Suprapubic skin (tissue), 4 donors: Measurements from ENCODE around the gene DNAJB7. TPM values are rescaled to one million over a fixed set of nuclear protein-coding genes. Genes with fewer than 3 reads are reported as not detected.

ENCODE experiments used
- DNase-seq, 2 donors: peaks; one replicate each; pipeline ENCODE4 v3.0.0-alpha.2; 2019; ENCODE audit warnings: low spot score in 2 of 2
- H3K27ac ChIP-seq: fragments of 200-600 bp; sonication (generic); one replicate; pipeline ENCODE4 v1.5.1; 2019
- H3K27me3 ChIP-seq: fragments of 200-600 bp; sonication (generic); one replicate; pipeline ENCODE4 v1.5.1; 2019
- H3K36me3 ChIP-seq: fragments of 200-600 bp; sonication (generic); one replicate; pipeline ENCODE4 v1.5.1; 2019
- H3K4me1 ChIP-seq: fragments of 200-600 bp; sonication (generic); one replicate; pipeline ENCODE4 v1.5.1; 2019
- H3K4me3 ChIP-seq: fragments of 200-600 bp; sonication (generic); one replicate; pipeline ENCODE4 v1.5.1; 2019; ENCODE audit warnings: mild to moderate bottlenecking
- H3K9me3 ChIP-seq: fragments of 200-600 bp; sonication (generic); one replicate; pipeline ENCODE4 v1.5.1; 2019
- CTCF ChIP-seq, 2 donors: fragments of 200-600 bp in 1 of 2; fragments of 450-650 bp in 1 of 2; sonication (generic) in 1 of 2; IDR thresholded peaks; one replicate each; pipeline ENCODE4 v1.5.1; 2016 to 2019; ENCODE audit warnings: antibody characterized with exemption in 2 of 2, mild to moderate bottlenecking in 1 of 2, moderate library complexity in 1 of 2
- EP300 ChIP-seq: sonication (generic); formaldehyde crosslinking; IDR thresholded peaks from one replicate; pipeline ENCODE4 v1.6.1; 2017; ENCODE audit warnings: antibody characterized with exemption
- POLR2A ChIP-seq, 2 donors: fragments of 450-650 bp; IDR thresholded peaks; one replicate each; pipeline ENCODE4 v1.6.1; 2017; ENCODE audit warnings: antibody characterized with exemption in 2 of 2, mild to moderate bottlenecking in 2 of 2, moderate library complexity in 2 of 2
- POLR2AphosphoS5 ChIP-seq, 3 donors: sonication (generic); formaldehyde crosslinking; IDR thresholded peaks; one replicate each; pipeline ENCODE4 v1.6.1; 2017; ENCODE audit warnings: antibody characterized with exemption in 3 of 3
- WGBS: methylation state at CpG from one replicate; pipeline ENCODE4 v1.1.5; 2018; 5-methylcytosine and 5-hydroxymethylcytosine counted together
- total RNA-seq, 4 donors: library from RNA; depleted of rRNA; stranded (reverse); fragments of >200 nt; gene quantifications; one replicate each; pipeline ENCODE4 v1.1.0, GENCODE V29; 2016

DNAJB7 gene
- total RNA-seq, 4 donors from 2014 or later = not detected

GRCh38 chr22:40823426-40823825 is 38.5 kb downstream of the DNAJB7 start:
- no peaks in the 10 kb centered on the region for H3K9me3 ChIP-seq
- H3K4me3 ChIP-seq = no peak overlapping the region
- H3K27me3 ChIP-seq = no peaks in the 10 kb centered on the region
- peaks cover 16% of the 10 kb centered on the region for H3K4me1 ChIP-seq
- TF ChIP-seq POLR2AphosphoS5 (IDR thresholded peaks at IDR 0.05) (no peak), EP300 (no peak), CTCF (IDR thresholded peaks at IDR 0.05) (no peak), POLR2A (IDR thresholded peaks at IDR 0.05) (no peak)
- peaks cover 45% of the 10 kb centered on the region for H3K36me3 ChIP-seq
- no peak overlapping the region for H3K27ac ChIP-seq
- DNase-seq = no peak
- WGBS = 64% methylated on average over 1 of the region's 1 CpG

- H3K9me3 ChIP-seq = no peaks in the 10 kb centered on the region
- TF ChIP-seq POLR2AphosphoS5 (IDR thresholded peaks at IDR 0.05) = no peak
- no peak for TF ChIP-seq POLR2A (IDR thresholded peaks at IDR 0.05)
- TF ChIP-seq CTCF (IDR thresholded peaks at IDR 0.05) = no peak
- TF ChIP-seq EP300 = no peak
- H3K4me1 ChIP-seq = peaks cover 31% of the 10 kb centered on the region
- DNase-seq = no peak
- peak overlapping the region; percentile 90 for H3K4me3 ChIP-seq
- H3K27me3 ChIP-seq = no peaks in the 10 kb centered on the region
- WGBS = 0% methylated on average over 4 of the region's 4 CpGs
- peaks cover 18% of the 10 kb centered on the region for H3K36me3 ChIP-seq
- peak overlapping the region; percentile 86 for H3K27ac ChIP-seq
Observed at GRCh38 chr22:40819599-40820140, 42.2 kb downstream of the DNAJB7 start.

DNA sequence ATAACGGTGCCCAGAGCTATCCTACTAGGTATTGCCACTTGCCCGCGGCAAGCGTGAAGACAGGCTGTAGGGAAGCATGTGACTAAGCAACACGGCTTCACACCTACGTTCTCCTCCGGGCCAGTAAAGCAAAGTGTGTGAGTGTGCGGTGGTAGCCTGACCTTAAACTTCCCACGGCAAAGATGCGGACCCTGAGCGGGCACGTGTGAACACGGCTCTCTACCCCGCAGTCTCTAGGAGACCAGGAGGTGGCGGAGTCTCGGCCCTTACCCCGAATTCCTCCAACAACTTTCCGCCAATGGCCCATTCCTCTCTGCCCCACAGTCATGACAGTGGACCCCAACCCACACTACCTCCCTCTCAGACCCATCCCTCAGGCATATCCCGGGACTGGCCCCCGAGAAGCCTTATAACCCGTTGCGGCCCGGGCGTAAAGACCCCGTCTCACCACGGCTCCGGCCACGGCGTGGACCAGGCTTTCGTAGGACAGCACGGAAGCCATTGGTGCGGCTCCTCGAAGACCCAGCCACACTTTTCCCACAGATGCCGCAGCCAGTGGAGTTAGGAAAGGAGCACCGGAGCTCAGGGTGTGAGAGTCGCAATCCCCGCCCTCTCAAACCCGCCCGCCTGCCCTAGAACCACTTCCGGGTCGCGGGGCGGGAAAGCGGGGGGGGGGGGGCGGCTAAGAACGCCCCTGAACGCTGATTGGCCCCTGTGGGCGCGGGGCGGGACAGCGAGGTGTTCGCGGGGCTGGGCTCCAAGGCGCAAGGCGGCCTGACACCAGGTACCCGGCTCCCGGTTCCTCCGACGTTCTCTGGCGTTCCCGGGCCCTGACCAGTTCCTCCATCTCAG is 42.9 kb downstream of the DNAJB7 start, which contains the start of gene SLC25A17:
SLC25A17 (minus strand) TSS at position 600 of the 852 bp plus-strand sequence; CDS start at position 502, 98 bp downstream.
- Histone ChIP-seq H3K4me1 (peaks cover 31% of the 10 kb centered on the region), H3K36me3 (peaks cover 11% of the 10 kb centered on the region), H3K27me3 (no peaks in the 10 kb centered on the region), H3K27ac (peak within 1 kb of the TSS; percentile 86), H3K9me3 (no peaks in the 10 kb centered on the region), H3K4me3 (peak within 1 kb of the TSS; percentile 90)
- under 1% methylated on average over 24 of the region's 61 CpGs for WGBS
- DNase-seq = peak; percentile 93 to 94
- no peak for TF ChIP-seq EP300
- peak in 1 of 2 donors; percentile 24 for TF ChIP-seq CTCF (IDR thresholded peaks at IDR 0.05)
- peak in 1 of 3 donors; percentile 6 for TF ChIP-seq POLR2AphosphoS5 (IDR thresholded peaks at IDR 0.05)

GRCh38 chr22:40818192-40818746 is 43.6 kb downstream of the DNAJB7 start:
- Histone ChIP-seq H3K27me3 (no peaks in the 10 kb centered on the region), H3K4me1 (peaks cover 31% of the 10 kb centered on the region), H3K4me3 (peak overlapping the region; percentile 90), H3K36me3 (peaks cover 4% of the 10 kb centered on the region), H3K27ac (no peak overlapping the region), H3K9me3 (no peaks in the 10 kb centered on the region)
- no peak for TF ChIP-seq POLR2A (IDR thresholded peaks at IDR 0.05)
- TF ChIP-seq CTCF (IDR thresholded peaks at IDR 0.05) = no peak
- no peak for TF ChIP-seq EP300
- TF ChIP-seq POLR2AphosphoS5 (IDR thresholded peaks at IDR 0.05) = no peak
- no peak for DNase-seq
- 17% methylated on average over 14 of the region's 14 CpGs for WGBS

GRCh38 chr22:40817737-40818136 is 44.2 kb downstream of the DNAJB7 start:
- no peak overlapping the region for H3K27ac ChIP-seq
- no peaks in the 10 kb centered on the region for H3K36me3 ChIP-seq
- H3K4me1 ChIP-seq = peaks cover 31% of the 10 kb centered on the region
- no peaks in the 10 kb centered on the region for H3K9me3 ChIP-seq
- H3K4me3 ChIP-seq = peak overlapping the region; percentile 90
- TF ChIP-seq CTCF (IDR thresholded peaks at IDR 0.05) (no peak), POLR2A (IDR thresholded peaks at IDR 0.05) (no peak), POLR2AphosphoS5 (IDR thresholded peaks at IDR 0.05) (no peak), EP300 (no peak)
- WGBS = 89% methylated on average over 4 of the region's 4 CpGs
- no peak for DNase-seq
- no peaks in the 10 kb centered on the region for H3K27me3 ChIP-seq
